Common myeloid progenitor, CD34-positive (primary cell): Measurements from ENCODE around the gene CCNI2.
A peak's percentile ranks its signal among the peaks of the same experiment; 100 is the strongest.

Source experiments
- CTCF ChIA-PET: fragments of 350-600 bp; sonication (Branson Sonifier 250); formaldehyde crosslinking; loops from one replicate; lab custom pipeline; 2021; ENCODE audit warnings: antibody characterized with exemption; lab: Charles Lee
- POLR2A ChIA-PET: fragments of 350-600 bp; sonication (Branson Sonifier 250); formaldehyde crosslinking; loops from one replicate; lab custom pipeline; 2021; ENCODE audit warnings: antibody characterized with exemption; lab: Charles Lee
- DNase-seq, 3 donors: peaks; one replicate each; pipeline versions ENCODE4 v3.0.0 to v3.0.0-alpha.2; 2013
- H3K27ac ChIP-seq, 2 experiments: 1 replicate in 1 of 2; 2 replicates in 1 of 2; pipeline ENCODE4 v1.7.0; 2013; ENCODE audit warnings: inconsistent platforms in 2 of 2, low read length in 2 of 2, mild to moderate bottlenecking in 2 of 2, low read depth in 1 of 2, moderate library complexity in 1 of 2; ENCODE audit not compliant: severe bottlenecking in 2 of 2, insufficient read depth in 1 of 2, poor library complexity in 1 of 2
- H3K27me3 ChIP-seq, 5 experiments: replicated peaks in 2 of 5; 1 replicate in 3 of 5; 2 replicates in 2 of 5; pipeline versions ENCODE4 v1.6.1 to v1.7.0; 2013; ENCODE audit warnings: low read length in 4 of 5, mild to moderate bottlenecking in 2 of 5, moderate library complexity in 2 of 5, inconsistent platforms in 1 of 5; ENCODE audit not compliant: insufficient read depth in 5 of 5, control insufficient read depth in 4 of 5
- H3K36me3 ChIP-seq, 4 experiments: 1 replicate in 2 of 4; 2 replicates in 2 of 4; pipeline versions ENCODE4 v1.6.1 to v1.7.0; 2013; ENCODE audit warnings: low read length in 3 of 4, control low read depth in 1 of 4, mild to moderate bottlenecking in 1 of 4; ENCODE audit not compliant: control insufficient read depth in 4 of 4, insufficient read depth in 4 of 4
- H3K4me1 ChIP-seq, 4 experiments: 1 replicate in 3 of 4; 2 replicates in 1 of 4; pipeline versions ENCODE4 v1.6.1 to v1.7.1; 2013; ENCODE audit warnings: low read length in 3 of 4, mild to moderate bottlenecking in 3 of 4, control low read depth in 1 of 4, inconsistent platforms in 1 of 4, moderate library complexity in 1 of 4; ENCODE audit not compliant: control insufficient read depth in 4 of 4, insufficient read depth in 4 of 4; ENCODE audit errors: control extremely low read depth in 1 of 4
- H3K4me3 ChIP-seq, 7 experiments: 1 replicate in 4 of 7; 2 replicates in 3 of 7; pipeline versions ENCODE4 v1.5.1 to v1.7.0; 2013; ENCODE audit warnings: mild to moderate bottlenecking in 7 of 7, low read length in 6 of 7, moderate library complexity in 6 of 7, inconsistent platforms in 2 of 7, low read depth in 2 of 7, control low read depth in 1 of 7; ENCODE audit not compliant: insufficient read depth in 4 of 7, control insufficient read depth in 1 of 7; ENCODE audit errors: extremely low read depth in 1 of 7
- H3K9me3 ChIP-seq, 5 experiments: 1 replicate in 4 of 5; 2 replicates in 1 of 5; pipeline versions ENCODE4 v1.6.1 to v1.7.1; 2013; ENCODE audit warnings: low read length in 4 of 5, mild to moderate bottlenecking in 2 of 5, inconsistent platforms in 1 of 5, low read depth in 1 of 5, moderate library complexity in 1 of 5; ENCODE audit not compliant: control insufficient read depth in 4 of 5, insufficient read depth in 2 of 5; ENCODE audit errors: control extremely low read depth in 1 of 5
- WGBS: methylation state at CpG from one replicate; pipeline ENCODE4 v1.1.5; 2013; ENCODE audit not compliant: insufficient coverage; 5-methylcytosine and 5-hydroxymethylcytosine counted together

The CCNI2 gene

GRCh38 chr5:132778856-132779255, 31.6 kb downstream of the CCNI2 start:
- no peaks in the 10 kb centered on the region for H3K9me3 ChIP-seq
- no peak overlapping the region for H3K27ac ChIP-seq
- no peak for DNase-seq
- ChIA-PET CTCF (interaction anchor here (1.4 kb wide), 1 partner anchor 24 kb away, joined by 3 read pairs; no protein-coding TSS in a partner anchor), POLR2A (no interaction called here)
- no peak overlapping the region for H3K4me3 ChIP-seq
- peaks cover 3 to 57% (median 45%) of the 10 kb centered on the region in 5 experiments for H3K27me3 ChIP-seq
- peaks cover 3 to 23% (median 19%) of the 10 kb centered on the region in 4 experiments for H3K4me1 ChIP-seq
- H3K36me3 ChIP-seq: no peaks in the 10 kb centered on the region
- 95% methylated on average over 5 of the region's 5 CpGs for WGBS

DNA sequence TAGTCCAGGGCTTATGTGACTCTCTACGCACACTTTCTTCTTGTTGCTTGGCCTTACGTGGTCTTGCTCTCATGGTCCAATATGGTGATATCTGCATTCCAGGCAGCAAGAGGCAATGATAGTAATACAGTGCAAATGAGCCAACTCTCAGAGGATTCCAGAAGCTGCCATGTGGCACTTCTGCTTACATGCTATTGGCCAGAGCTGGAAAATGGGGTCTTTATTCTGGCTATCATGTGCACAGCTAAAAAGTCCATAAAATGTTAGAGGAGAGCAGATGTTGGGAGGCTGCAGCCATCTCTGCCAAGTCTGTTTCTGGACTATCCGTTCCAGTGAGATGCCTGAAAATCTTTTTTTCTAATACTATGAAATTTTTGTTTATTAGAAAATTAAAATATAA, 32.7 kb downstream of the CCNI2 start:
- POLR2A ChIA-PET: no interaction called here
- DNase-seq: no peak
- H3K9me3 ChIP-seq: no peaks in the 10 kb centered on the region
- 95% methylated on average over 2 of the region's 3 CpGs for WGBS
- H3K27me3 ChIP-seq: peaks cover 3 to 51% (median 39%) of the 10 kb centered on the region in 5 experiments
- H3K4me1 ChIP-seq: peaks cover 3 to 23% (median 19%) of the 10 kb centered on the region in 4 experiments
- CTCF ChIA-PET: no interaction called here
- no peak overlapping the region for H3K27ac ChIP-seq
- no peaks in the 10 kb centered on the region for H3K36me3 ChIP-seq
- no peak overlapping the region for H3K4me3 ChIP-seq

DNA sequence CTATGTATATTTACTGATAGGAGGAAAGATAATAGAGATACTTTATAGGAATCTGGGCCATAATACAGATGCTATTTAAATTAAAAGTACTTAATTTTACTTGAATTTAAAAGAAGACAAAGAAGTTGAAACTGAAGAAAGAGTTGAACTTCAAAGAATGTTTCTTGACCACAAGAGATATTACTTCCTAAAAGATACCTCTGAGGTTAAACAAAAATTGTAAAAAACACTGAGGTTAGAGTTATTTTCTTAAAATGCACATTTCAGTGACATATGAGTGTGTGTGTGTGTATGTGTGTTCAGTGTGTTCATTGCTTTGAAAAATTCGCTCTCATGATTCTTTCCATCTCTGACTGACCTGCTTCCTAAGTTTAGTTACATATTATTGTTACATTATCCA, 33.4 kb downstream of the CCNI2 start:
- ChIA-PET CTCF (interaction anchor here (1.1 kb wide), 1 partner anchor 27 kb away, joined by 3 read pairs; no protein-coding TSS in a partner anchor), POLR2A (no interaction called here)
- no CpG with 5 or more reads among the region's 1 CpG for WGBS
- no peak overlapping the region for H3K4me3 ChIP-seq
- DNase-seq: peak in 2 of 3 donors; percentile 28 to 33
- H3K36me3 ChIP-seq: no peaks in the 10 kb centered on the region
- H3K27me3 ChIP-seq: peaks cover 3 to 46% (median 40%) of the 10 kb centered on the region in 5 experiments
- H3K9me3 ChIP-seq: no peaks in the 10 kb centered on the region
- H3K27ac ChIP-seq: no peak overlapping the region
- H3K4me1 ChIP-seq: peaks cover 3 to 23% (median 19%) of the 10 kb centered on the region in 4 experiments

GRCh38 chr5:132781029-132781428, 33.8 kb downstream of the CCNI2 start:
- DNase-seq: no peak
- Histone ChIP-seq H3K4me1 (peaks cover 3 to 22% (median 19%) of the 10 kb centered on the region in 4 experiments), H3K9me3 (no peaks in the 10 kb centered on the region), H3K27me3 (peaks cover 3 to 42% (median 38%) of the 10 kb centered on the region in 5 experiments), H3K27ac (no peak overlapping the region), H3K36me3 (no peaks in the 10 kb centered on the region), H3K4me3 (no peak overlapping the region)
- CTCF ChIA-PET: interaction anchor here (0.9 to 1.1 kb wide), 2 partner anchors 12 to 26 kb away, joined by 3 read pairs; no protein-coding TSS in a partner anchor
- POLR2A ChIA-PET: no interaction called here
- WGBS: 96% methylated on average over 3 of the region's 4 CpGs

- ChIA-PET CTCF (interaction anchor here (0.6 to 1.3 kb wide), 5 partner anchors 10 to 100 kb away, joined by 3 to 4 read pairs (median 3); no protein-coding TSS in a partner anchor), POLR2A (interaction anchor here (1.1 kb wide), 1 partner anchor 25 kb away, joined by 5 read pairs; no protein-coding TSS in a partner anchor)
- Histone ChIP-seq H3K4me3 (peak overlapping the region in 2 of 7 experiments; percentile 19 to 25), H3K27me3 (peaks cover 3 to 36% (median 34%) of the 10 kb centered on the region in 5 experiments), H3K27ac (no peak overlapping the region), H3K36me3 (no peaks in the 10 kb centered on the region), H3K9me3 (no peaks in the 10 kb centered on the region), H3K4me1 (peaks cover 3 to 18% (median 10%) of the 10 kb centered on the region in 4 experiments)
- DNase-seq: peak; percentile 50 to 78 (median 66)
- WGBS: 88% methylated on average over 1 of the region's 4 CpGs
Measured at GRCh38 chr5:132782101-132782500, 34.9 kb downstream of the CCNI2 start.

DNA sequence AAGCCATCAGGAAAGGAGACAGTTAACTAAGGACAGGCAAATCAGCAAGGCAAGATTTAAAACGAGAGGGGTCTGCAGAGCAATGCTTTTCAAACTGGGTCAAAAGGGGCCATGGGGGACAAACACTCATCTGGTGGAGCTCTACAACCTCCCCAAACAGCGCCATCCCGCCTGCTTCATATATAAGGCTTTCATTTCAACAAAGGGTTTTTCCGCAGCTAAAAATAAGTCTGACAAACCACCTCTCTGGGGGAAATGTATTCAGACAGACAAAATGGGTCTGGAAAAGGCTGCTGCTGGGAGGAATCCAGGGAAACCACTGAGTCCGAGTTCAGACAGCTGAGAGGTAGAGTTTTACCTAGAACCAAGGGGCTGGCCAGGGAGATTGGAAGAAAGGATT, 38.1 kb downstream of the CCNI2 start:
- Histone ChIP-seq H3K27me3 (peaks cover 0 to 20% (median 6%) of the 10 kb centered on the region in 5 experiments), H3K36me3 (no peaks in the 10 kb centered on the region), H3K9me3 (no peaks in the 10 kb centered on the region), H3K4me3 (no peak overlapping the region), H3K4me1 (peaks cover 0 to 12% (median 5%) of the 10 kb centered on the region in 4 experiments), H3K27ac (no peak overlapping the region)
- no peak for DNase-seq
- ChIA-PET CTCF (interaction anchor here (0.6 to 1.9 kb wide), 2 partner anchors 12 to 94 kb away, joined by 4 read pairs; no protein-coding TSS in a partner anchor), POLR2A (no interaction called here)
- WGBS: 0% methylated on average over 1 of the region's 5 CpGs

DNA sequence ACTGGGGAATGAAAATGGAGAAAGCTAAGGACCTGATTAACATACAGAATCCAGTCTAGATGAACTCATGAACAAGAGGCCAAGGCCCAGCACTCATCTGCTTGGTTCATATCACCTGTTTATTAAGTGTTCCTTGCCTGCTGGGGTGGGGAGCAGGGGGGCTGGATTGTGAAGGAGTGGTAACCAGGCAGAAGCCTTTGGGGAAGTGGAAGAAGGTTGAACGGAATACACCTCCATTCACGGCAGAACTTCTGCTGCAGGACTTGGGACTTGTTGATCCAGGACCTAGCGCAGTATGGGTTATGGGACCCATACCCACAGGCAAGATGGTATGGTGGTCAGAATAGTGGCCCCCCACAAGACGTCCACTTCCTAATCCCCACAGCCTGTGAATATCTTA, 38.6 kb downstream of the CCNI2 start:
- no CpG with 5 or more reads among the region's 4 CpGs for WGBS
- ChIA-PET CTCF (interaction anchor here (1.1 to 1.9 kb wide), 3 partner anchors 12 to 35 kb away, joined by 3 to 4 read pairs (median 3); no protein-coding TSS in a partner anchor), POLR2A (no interaction called here)
- Histone ChIP-seq H3K27me3 (peaks cover 0 to 20% (median 6%) of the 10 kb centered on the region in 5 experiments), H3K27ac (no peak overlapping the region), H3K9me3 (no peaks in the 10 kb centered on the region), H3K36me3 (no peaks in the 10 kb centered on the region), H3K4me1 (peaks cover 0 to 8% (median 5%) of the 10 kb centered on the region in 4 experiments), H3K4me3 (no peak overlapping the region)
- no peak for DNase-seq
